Natural killer cell treated with Interleukin-12 subunit alpha and Interleukin-12 subunit beta and Interleukin-15 and Interleukin-18, amount 100 ng/mL, for 72 hours (primary cell): ENCODE data around the gene TMOD3. TPM values are rescaled to one million over a fixed set of nuclear protein-coding genes. Genes with fewer than 3 reads are reported as not detected.
A peak's percentile ranks its signal among the peaks of the same experiment; 100 is the strongest.

Experiments used
- ATAC-seq, 2 donors: fragments of 150-1000 bp; cut with Tn5 transposase in 1 of 2; sonication (Bioruptor Pico), chemical (Tn5 transposase) in 1 of 2; 2 replicates each; pipeline ENCODE4 v1.10.0; 2021
- DNase-seq: peaks from one replicate; pipeline ENCODE4 v3.0.0; 2022; ENCODE audit warnings: low spot score
- H3K27ac Mint-ChIP-seq, 2 donors: 1 replicate in 1 of 2; 2 replicates in 1 of 2; pipeline ENCODE4 v1.8.0; 2022; ENCODE audit warnings: mixed read lengths in 2 of 2, mild to moderate bottlenecking in 1 of 2, moderate library complexity in 1 of 2
- H3K27me3 Mint-ChIP-seq, 2 donors: 1 replicate in 1 of 2; 2 replicates in 1 of 2; pipeline ENCODE4 v1.8.0; 2022; ENCODE audit warnings: mixed read lengths in 2 of 2
- H3K36me3 Mint-ChIP-seq: one replicate; pipeline ENCODE4 v1.8.0; 2022; ENCODE audit warnings: mixed read lengths
- H3K4me1 Mint-ChIP-seq, 2 donors: 1 replicate in 1 of 2; 2 replicates in 1 of 2; pipeline ENCODE4 v1.8.0; 2022; ENCODE audit warnings: low read depth in 2 of 2, mixed read lengths in 2 of 2, mild to moderate bottlenecking in 1 of 2
- H3K4me3 Mint-ChIP-seq: one replicate; pipeline ENCODE4 v1.8.0; 2022; ENCODE audit warnings: mixed read lengths
- H3K9me3 Mint-ChIP-seq: 2 replicates; pipeline ENCODE4 v1.8.0; 2022; ENCODE audit warnings: mixed read lengths
- total RNA-seq, 2 donors: library from RNA; stranded (reverse); gene quantifications; one replicate each; pipeline ENCODE4 v1.2.3, GENCODE V29; 2022

Gene TMOD3
- total RNA-seq, 2 donors from 2014 or later = 55.4 to 63.5 TPM

DNA sequence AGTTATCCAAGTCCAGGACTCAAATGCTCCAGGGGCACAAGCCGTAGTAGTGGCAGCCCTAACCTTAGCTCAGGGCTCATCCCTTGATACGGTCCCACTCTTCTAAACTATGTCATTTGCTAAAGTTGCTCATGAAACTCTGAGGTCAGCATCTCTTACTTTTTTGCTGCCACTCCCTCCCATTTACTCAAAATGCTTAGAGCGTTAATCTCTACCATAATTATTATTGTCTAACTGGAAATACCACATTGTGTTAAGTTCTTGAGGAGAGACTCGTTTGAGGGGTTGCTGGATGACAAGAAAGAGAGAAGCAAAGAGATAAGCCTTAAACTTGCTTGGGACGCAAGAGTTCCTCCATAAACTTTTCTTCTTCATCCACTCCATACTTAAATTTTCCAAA, 26.9 kb upstream of the TMOD3 start:
- Mint-ChIP-seq H3K27me3 (peaks cover 0 to 3% of the 10 kb centered on the region in 2 donors), H3K36me3 (no peaks in the 10 kb centered on the region), H3K27ac (no peak overlapping the region), H3K4me3 (no peak overlapping the region), H3K4me1 (no peaks in the 10 kb centered on the region), H3K9me3 (no peaks in the 10 kb centered on the region)
- no peak for ATAC-seq
- no peak for DNase-seq

- no peak overlapping the region for H3K27ac Mint-ChIP-seq
- no peaks in the 10 kb centered on the region for H3K36me3 Mint-ChIP-seq
- no peak for ATAC-seq
These were observed 25.5 kb upstream of the TMOD3 start for GRCh38 chr15:51803965-51804364.

DNA sequence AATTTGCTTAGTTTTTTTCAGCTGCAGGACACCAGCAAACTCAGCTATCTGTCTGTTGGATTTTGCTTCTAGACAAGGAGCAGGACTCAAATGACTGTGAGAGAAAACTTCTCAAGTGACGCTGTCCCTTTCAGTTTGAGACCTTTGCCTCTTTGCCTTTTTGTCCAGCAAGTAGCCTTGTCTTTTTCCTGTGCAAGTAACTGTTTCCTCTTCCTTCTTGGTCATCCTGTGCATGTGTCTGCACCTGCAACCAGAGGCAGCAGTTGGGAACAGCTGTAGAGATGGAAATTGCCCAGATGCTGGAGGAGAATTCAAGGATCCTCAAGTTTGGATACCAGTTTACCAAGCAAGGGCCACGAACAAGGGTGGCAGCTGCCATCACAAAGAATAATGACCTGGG, 23.3 kb upstream of the TMOD3 start:
- ATAC-seq (no peak), DNase-seq (no peak)
- no peaks in the 10 kb centered on the region for H3K4me1 Mint-ChIP-seq
- no peaks in the 10 kb centered on the region for H3K9me3 Mint-ChIP-seq
- H3K27me3 Mint-ChIP-seq = peaks cover 0 to 3% of the 10 kb centered on the region in 2 donors
- H3K27ac Mint-ChIP-seq = no peak overlapping the region
- H3K36me3 Mint-ChIP-seq = no peaks in the 10 kb centered on the region
- no peak overlapping the region for H3K4me3 Mint-ChIP-seq

More at GRCh38 chr15:51803965-51804364, 25.5 kb upstream of the TMOD3 start:
- Mint-ChIP-seq H3K27me3 (peaks cover 0 to 3% of the 10 kb centered on the region in 2 donors), H3K4me1 (no peaks in the 10 kb centered on the region), H3K9me3 (no peaks in the 10 kb centered on the region), H3K4me3 (no peak overlapping the region)
- no peak for DNase-seq

DNA sequence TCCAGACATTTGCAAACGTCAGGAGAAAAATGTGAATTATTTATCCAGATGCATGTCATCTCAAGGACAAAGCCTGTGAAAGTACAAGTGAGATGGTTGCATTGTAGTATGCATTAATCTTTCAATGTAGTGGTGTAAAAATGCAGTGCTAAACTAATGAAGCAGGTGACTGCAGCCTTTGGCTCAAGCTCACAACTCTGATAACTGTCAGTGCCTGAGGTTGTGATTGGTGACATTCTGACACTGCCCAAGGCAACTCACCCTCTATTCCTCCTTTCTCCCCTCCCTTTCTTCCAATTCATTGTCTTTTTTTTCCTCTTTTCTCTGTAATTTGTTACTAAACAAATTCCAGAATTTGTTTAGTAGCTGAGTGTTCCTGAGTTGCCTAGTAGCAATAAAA, 20.0 kb upstream of the TMOD3 start:
- H3K9me3 Mint-ChIP-seq = no peaks in the 10 kb centered on the region

GRCh38 chr15:51812598-51812997, 16.9 kb upstream of the TMOD3 start:
- DNase-seq = no peak
- Mint-ChIP-seq H3K27me3 (peaks cover 0 to 6% of the 10 kb centered on the region in 2 donors), H3K27ac (no peak overlapping the region), H3K4me1 (no peaks in the 10 kb centered on the region), H3K9me3 (no peaks in the 10 kb centered on the region), H3K36me3 (no peaks in the 10 kb centered on the region), H3K4me3 (no peak overlapping the region)
- ATAC-seq = no peak

More for the DNA sequence above, 20.0 kb upstream of the TMOD3 start:
- H3K36me3 Mint-ChIP-seq = no peaks in the 10 kb centered on the region
- no peak overlapping the region for H3K27ac Mint-ChIP-seq
- H3K27me3 Mint-ChIP-seq = peaks cover 0 to 8% of the 10 kb centered on the region in 2 donors
- no peaks in the 10 kb centered on the region for H3K4me1 Mint-ChIP-seq
- H3K4me3 Mint-ChIP-seq = no peak overlapping the region
- ATAC-seq (no peak), DNase-seq (no peak)

GRCh38 chr15:51814606-51815005, 14.8 kb upstream of the TMOD3 start:
- peaks cover under 1% of the 10 kb centered on the region for H3K36me3 Mint-ChIP-seq
- H3K4me3 Mint-ChIP-seq = no peak overlapping the region
- no peak overlapping the region for H3K27ac Mint-ChIP-seq
- H3K9me3 Mint-ChIP-seq = no peaks in the 10 kb centered on the region
- H3K27me3 Mint-ChIP-seq = peaks cover 9 to 13% of the 10 kb centered on the region in 2 donors
- DNase-seq = no peak
- no peaks in the 10 kb centered on the region for H3K4me1 Mint-ChIP-seq
- ATAC-seq = no peak

- ATAC-seq (no peak), DNase-seq (no peak)
- Mint-ChIP-seq H3K36me3 (peaks cover 21% of the 10 kb centered on the region), H3K27me3 (peaks cover 26 to 28% of the 10 kb centered on the region in 2 donors), H3K27ac (no peak overlapping the region), H3K4me3 (no peak overlapping the region), H3K9me3 (peaks cover 9% of the 10 kb centered on the region), H3K4me1 (no peaks in the 10 kb centered on the region)
These were observed 12.8 kb upstream of the TMOD3 start for GRCh38 chr15:51816611-51817010.

DNA sequence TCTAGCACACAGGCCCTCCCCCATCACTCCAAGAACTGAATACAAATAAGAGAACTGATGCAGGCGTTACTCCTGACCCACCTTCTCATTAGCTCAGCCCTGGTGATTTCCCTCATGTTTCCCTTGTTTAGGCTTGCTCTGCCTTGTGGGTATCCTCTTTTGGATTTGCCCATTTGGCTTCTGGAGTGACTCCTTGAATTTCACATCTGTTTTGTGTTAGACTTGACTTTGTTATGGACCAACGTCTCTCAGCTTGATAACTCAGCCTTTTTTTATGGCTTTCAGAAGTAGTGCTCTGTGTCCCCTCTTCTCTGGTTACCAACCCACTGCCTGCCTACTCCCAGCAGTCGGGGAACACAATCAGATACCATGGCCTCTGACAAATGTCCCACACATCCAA, 11.3 kb upstream of the TMOD3 start:
- ATAC-seq (no peak), DNase-seq (no peak)
- Mint-ChIP-seq H3K27me3 (peaks cover 28% of the 10 kb centered on the region in 2 donors), H3K27ac (no peak overlapping the region), H3K9me3 (peaks cover 9% of the 10 kb centered on the region), H3K36me3 (peaks cover 22% of the 10 kb centered on the region), H3K4me1 (no peaks in the 10 kb centered on the region), H3K4me3 (no peak overlapping the region)

GRCh38 chr15:51825698-51826097, 3.8 kb upstream of the TMOD3 start:
- no peak for ATAC-seq
- H3K36me3 Mint-ChIP-seq = peaks cover 10% of the 10 kb centered on the region
- DNase-seq = no peak
- no peak overlapping the region for H3K27ac Mint-ChIP-seq
- H3K27me3 Mint-ChIP-seq = peaks cover 15 to 18% of the 10 kb centered on the region in 2 donors
- peaks cover 5% of the 10 kb centered on the region for H3K9me3 Mint-ChIP-seq
- H3K4me1 Mint-ChIP-seq = peaks cover 7 to 8% of the 10 kb centered on the region in 2 donors
- H3K4me3 Mint-ChIP-seq = no peak overlapping the region

DNA sequence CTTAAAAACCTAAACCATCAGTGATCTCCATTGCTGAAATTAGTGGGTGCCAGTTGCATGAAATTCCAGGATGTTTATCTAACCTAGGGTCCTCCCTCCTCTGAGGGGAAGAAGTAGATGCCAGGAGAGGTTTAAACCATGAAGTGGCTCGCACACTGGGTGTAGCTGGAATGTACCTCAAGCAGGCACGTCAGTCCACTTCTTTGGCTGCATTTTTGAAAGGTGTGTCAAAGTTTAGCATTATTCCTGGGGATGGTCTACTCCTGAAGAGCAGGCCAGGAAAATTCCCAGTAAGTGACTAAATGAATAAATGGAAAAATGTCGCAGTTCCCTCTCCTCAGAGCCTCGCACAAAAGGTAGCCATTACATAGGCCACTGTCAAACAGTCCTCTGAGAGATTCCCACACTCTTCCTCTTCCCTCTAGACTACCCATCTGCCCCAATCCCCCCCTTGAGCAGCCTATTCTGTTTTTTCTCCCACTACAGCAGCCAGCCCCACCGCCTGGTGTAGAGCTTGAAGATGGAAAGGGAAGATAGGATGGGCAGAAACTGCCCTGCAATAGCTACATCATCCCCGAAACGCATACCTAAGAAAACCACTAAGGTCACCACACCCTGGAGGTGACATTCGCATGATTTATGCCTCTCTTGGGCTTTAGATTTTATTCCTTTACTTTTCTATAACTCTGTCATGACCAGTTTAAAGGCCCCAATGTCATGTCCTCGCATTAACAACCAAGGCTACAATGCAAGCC, 655 bp upstream of the TMOD3 start:
- Mint-ChIP-seq H3K36me3 (no peaks in the 10 kb centered on the region), H3K27ac (peak overlapping the region; percentile 82 to 92), H3K4me3 (peak overlapping the region; percentile 99), H3K4me1 (peaks cover 32 to 36% of the 10 kb centered on the region in 2 donors), H3K27me3 (peaks cover 8 to 10% of the 10 kb centered on the region in 2 donors), H3K9me3 (no peaks in the 10 kb centered on the region)
- ATAC-seq (no peak), DNase-seq (no peak)

DNA sequence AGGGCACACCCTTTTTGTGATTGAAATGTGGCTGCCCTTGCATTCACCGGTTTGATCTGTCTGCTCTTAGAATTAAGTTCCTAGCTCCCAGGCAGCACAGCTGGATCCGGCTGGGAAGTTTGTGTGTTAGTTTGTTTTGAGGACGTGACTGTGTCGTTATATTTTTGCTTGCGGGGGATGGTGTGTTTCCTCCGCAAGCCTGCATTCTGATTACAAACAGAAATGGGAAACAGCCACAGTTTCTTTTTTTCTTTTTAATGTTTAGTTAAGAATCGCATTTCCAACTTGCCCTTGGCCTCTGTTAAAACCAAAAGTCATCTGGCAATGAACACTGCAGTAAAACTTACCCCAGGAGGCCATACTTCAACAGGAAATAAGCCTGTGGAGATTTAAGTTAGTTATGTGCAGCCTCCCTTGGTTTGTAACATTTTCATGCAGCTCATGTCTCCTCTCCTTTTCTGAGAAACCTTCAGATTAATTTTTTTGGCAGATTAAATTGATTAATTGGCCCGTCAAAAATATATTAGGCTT, 888 bp downstream of the TMOD3 start:
- Mint-ChIP-seq H3K36me3 (no peaks in the 10 kb centered on the region), H3K27me3 (peaks cover 7 to 8% of the 10 kb centered on the region in 2 donors), H3K27ac (peak overlapping the region; percentile 82 to 92), H3K4me1 (peaks cover 38 to 48% of the 10 kb centered on the region in 2 donors), H3K9me3 (no peaks in the 10 kb centered on the region), H3K4me3 (peak overlapping the region; percentile 99)
- ATAC-seq = no peak
- DNase-seq = no peak

GRCh38 chr15:51833772-51834171, 4.3 kb downstream of the TMOD3 start:
- DNase-seq (no peak), ATAC-seq (no peak)
- Mint-ChIP-seq H3K27me3 (no peaks in the 10 kb centered on the region), H3K4me3 (peak overlapping the region; percentile 40), H3K36me3 (no peaks in the 10 kb centered on the region), H3K27ac (no peak overlapping the region), H3K4me1 (peaks cover 64 to 80% of the 10 kb centered on the region in 2 donors), H3K9me3 (no peaks in the 10 kb centered on the region)

DNA sequence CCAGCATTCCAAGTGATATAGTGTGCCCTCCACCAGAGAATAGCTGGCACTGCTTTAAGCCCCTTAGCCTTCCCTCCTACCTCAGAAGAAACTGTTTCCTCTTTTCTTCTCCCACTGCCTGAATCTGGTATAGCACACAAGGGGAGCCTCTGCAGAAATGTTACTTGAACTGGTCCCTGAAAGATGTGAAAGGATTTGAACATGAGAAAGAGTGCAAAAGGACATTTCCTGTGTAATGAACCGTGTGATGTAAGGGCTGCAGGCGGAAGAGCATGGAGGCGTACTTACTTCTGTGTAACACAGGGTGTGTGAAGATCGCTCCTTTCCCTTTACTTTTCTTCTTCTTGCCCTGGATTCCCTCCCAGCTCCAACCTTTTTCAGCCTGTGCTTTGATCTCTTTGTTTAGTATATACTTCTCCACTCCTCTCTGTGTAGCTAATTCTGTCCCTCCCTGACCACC, 8.4 kb downstream of the TMOD3 start:
- DNase-seq = no peak
- Mint-ChIP-seq H3K4me3 (peak overlapping the region; percentile 64), H3K27ac (peak overlapping the region; percentile 49 to 59), H3K27me3 (no peaks in the 10 kb centered on the region), H3K4me1 (peaks cover 61 to 78% of the 10 kb centered on the region in 2 donors), H3K36me3 (no peaks in the 10 kb centered on the region), H3K9me3 (no peaks in the 10 kb centered on the region)
- ATAC-seq = peak; percentile 63 to 67

DNA sequence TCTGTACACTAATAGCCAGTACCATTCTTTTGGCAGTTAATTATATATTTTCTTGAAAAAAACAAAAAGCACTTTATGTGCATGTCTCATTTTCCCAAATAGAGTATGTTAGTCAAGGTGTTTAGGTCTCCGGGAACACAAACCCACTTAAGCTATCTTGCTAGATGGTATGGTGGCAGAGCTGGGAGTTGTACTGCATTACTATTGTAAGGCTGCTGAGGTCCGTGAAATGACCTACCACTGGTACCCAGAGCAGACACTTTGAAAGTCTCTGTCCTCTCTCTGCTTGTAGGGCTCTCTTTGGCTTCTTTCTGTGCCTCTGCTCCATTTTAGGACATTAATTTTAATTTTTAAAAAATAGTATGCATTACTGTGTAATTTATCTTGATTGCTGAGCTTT, 8.8 kb downstream of the TMOD3 start:
- no peak for ATAC-seq
- Mint-ChIP-seq H3K36me3 (no peaks in the 10 kb centered on the region), H3K4me1 (peaks cover 64 to 78% of the 10 kb centered on the region in 2 donors), H3K27me3 (no peaks in the 10 kb centered on the region), H3K9me3 (no peaks in the 10 kb centered on the region), H3K27ac (peak overlapping the region; percentile 49 to 59), H3K4me3 (peak overlapping the region; percentile 64)
- DNase-seq = no peak
